ENCODE data around the gene PSIP1.

The PSIP1 gene

DNA sequence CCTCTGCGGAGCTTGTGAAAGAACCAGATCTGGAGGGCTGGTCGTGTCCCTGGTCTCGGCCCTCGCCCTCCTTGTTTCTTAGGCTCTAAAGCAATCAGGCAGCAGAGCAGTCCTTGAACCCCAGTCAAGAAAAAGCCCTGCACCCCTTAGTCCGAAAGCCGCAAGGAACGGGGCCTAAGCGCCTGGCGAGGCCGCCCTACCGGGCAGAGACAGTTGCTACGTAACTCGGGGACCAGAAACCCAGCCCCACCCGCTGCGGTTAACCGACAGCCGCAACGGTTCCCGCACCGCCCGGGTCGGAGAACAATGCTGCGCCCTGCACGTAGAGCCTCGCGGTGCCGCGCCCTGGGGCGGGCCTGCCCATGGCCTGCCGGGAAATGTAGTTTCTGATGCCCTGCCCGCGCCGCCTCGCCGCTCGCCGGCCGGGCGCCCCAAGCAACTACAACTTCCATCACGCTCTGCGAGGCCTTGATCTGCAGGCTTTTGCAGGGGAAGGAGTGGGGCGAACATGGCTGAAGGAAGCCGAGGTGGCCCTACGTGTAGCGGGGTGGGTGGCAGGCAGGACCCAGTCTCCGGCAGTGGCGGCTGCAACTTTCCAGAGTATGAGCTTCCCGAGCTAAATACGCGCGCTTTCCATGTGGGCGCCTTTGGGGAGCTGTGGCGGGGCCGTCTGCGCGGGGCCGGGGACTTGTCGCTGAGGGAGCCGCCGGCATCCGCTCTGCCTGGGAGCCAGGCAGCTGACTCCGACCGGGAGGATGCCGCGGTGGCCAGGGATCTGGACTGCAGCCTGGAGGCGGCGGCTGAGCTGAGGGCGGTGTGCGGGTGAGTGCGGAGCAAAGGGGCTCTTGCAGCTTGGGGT is 88.2 kb downstream of the PSIP1 start, which contains the start of gene SNAPC3:
SNAPC3 (plus strand) TSS at position 505 of the 859 bp plus-strand sequence; CDS start at position 509, 4 bp downstream.
- peak within 1 kb of the TSS; percentile 98 for H2AFZ ChIP-seq
- H3K4me1 ChIP-seq: no peaks in the 10 kb centered on the region
- H3K9ac ChIP-seq: peak within 1 kb of the TSS; percentile 46
- H3K27me3 ChIP-seq (ENCODE audit: control insufficient read depth, insufficient read depth, low read length): no peaks in the 10 kb centered on the region
- peak within 1 kb of the TSS; percentile 63 for H3K4me2 ChIP-seq (ENCODE audit: low read length)
- TF ChIP-seq, protein P1, sequence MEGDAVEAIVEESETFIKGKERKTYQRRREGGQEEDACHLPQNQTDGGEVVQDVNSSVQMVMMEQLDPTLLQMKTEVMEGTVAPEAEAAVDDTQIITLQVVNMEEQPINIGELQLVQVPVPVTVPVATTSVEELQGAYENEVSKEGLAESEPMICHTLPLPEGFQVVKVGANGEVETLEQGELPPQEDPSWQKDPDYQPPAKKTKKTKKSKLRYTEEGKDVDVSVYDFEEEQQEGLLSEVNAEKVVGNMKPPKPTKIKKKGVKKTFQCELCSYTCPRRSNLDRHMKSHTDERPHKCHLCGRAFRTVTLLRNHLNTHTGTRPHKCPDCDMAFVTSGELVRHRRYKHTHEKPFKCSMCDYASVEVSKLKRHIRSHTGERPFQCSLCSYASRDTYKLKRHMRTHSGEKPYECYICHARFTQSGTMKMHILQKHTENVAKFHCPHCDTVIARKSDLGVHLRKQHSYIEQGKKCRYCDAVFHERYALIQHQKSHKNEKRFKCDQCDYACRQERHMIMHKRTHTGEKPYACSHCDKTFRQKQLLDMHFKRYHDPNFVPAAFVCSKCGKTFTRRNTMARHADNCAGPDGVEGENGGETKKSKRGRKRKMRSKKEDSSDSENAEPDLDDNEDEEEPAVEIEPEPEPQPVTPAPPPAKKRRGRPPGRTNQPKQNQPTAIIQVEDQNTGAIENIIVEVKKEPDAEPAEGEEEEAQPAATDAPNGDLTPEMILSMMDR (IDR thresholded peaks at IDR 0.05): no peak
- H3K4me3 ChIP-seq (ENCODE audit: low read depth, low read length): peak within 1 kb of the TSS; percentile 72
- peak within 1 kb of the TSS; percentile 67 for H3K27ac ChIP-seq
- peaks cover 4% of the 10 kb centered on the region for H3K79me2 ChIP-seq
- no peaks in the 10 kb centered on the region for H3K9me3 ChIP-seq (ENCODE audit: control insufficient read depth, low read length)
- H3K36me3 ChIP-seq (ENCODE audit: control insufficient read depth, insufficient read depth, low read length): no peaks in the 10 kb centered on the region

GRCh38 chr9:15421990-15422371 is 88.8 kb downstream of the PSIP1 start:
- TF ChIP-seq, protein P1 (IDR thresholded peaks at IDR 0.05): no peak
- no peaks in the 10 kb centered on the region for H3K9me3 ChIP-seq (ENCODE audit: control insufficient read depth, low read length)
- H3K4me2 ChIP-seq (ENCODE audit: low read length): peak overlapping the region; percentile 63
- H3K36me3 ChIP-seq (ENCODE audit: control insufficient read depth, insufficient read depth, low read length): no peaks in the 10 kb centered on the region
- H3K27ac ChIP-seq: peak overlapping the region; percentile 67
- H3K79me2 ChIP-seq: peaks cover 4% of the 10 kb centered on the region
- no peaks in the 10 kb centered on the region for H3K4me1 ChIP-seq
- H3K27me3 ChIP-seq (ENCODE audit: control insufficient read depth, insufficient read depth, low read length): no peaks in the 10 kb centered on the region
- H2AFZ ChIP-seq: peak overlapping the region; percentile 98
- H3K9ac ChIP-seq: no peak overlapping the region
- H3K4me3 ChIP-seq (ENCODE audit: low read depth, low read length): peak overlapping the region; percentile 72

- Histone ChIP-seq H3K27ac (no peak overlapping the region), H3K36me3 (ENCODE audit: control insufficient read depth, insufficient read depth, low read length) (no peaks in the 10 kb centered on the region), H3K4me1 (no peaks in the 10 kb centered on the region), H3K4me3 (ENCODE audit: low read depth, low read length) (no peak overlapping the region), H3K27me3 (ENCODE audit: control insufficient read depth, insufficient read depth, low read length) (no peaks in the 10 kb centered on the region), H2AFZ (peak overlapping the region; percentile 98), H3K9me3 (ENCODE audit: control insufficient read depth, low read length) (no peaks in the 10 kb centered on the region), H3K9ac (no peak overlapping the region), H3K79me2 (peaks cover 4% of the 10 kb centered on the region), H3K4me2 (ENCODE audit: low read length) (no peak overlapping the region)
- TF ChIP-seq, protein P1 (IDR thresholded peaks at IDR 0.05): no peak
Measured at GRCh38 chr9:15421532-15421931, 89.2 kb downstream of the PSIP1 start.

DNA sequence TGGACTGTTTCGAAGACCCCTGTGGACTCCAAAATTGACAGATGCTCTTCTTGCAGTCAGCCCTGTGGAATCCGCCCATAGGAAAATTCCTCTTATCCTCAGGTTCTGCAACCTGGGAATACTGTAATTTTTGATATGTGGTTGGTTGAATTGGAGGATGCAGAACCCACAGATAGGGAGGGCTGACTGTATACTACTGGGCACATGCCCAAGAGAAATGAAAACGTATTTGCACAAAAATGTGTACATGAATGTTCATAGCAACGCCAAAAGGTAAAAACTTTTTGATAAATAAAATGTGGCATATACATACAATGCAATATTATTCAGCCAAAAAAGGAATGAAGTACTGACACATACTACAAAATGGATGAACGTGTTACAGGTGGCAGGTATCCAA is 90.0 kb downstream of the PSIP1 start:
- Histone ChIP-seq H3K27me3 (ENCODE audit: control insufficient read depth, insufficient read depth, low read length) (no peaks in the 10 kb centered on the region), H3K4me1 (no peaks in the 10 kb centered on the region), H2AFZ (no peak overlapping the region), H3K4me3 (ENCODE audit: low read depth, low read length) (no peak overlapping the region), H3K9me3 (ENCODE audit: control insufficient read depth, low read length) (no peaks in the 10 kb centered on the region), H3K4me2 (ENCODE audit: low read length) (no peak overlapping the region), H3K36me3 (ENCODE audit: control insufficient read depth, insufficient read depth, low read length) (no peaks in the 10 kb centered on the region), H3K9ac (no peak overlapping the region), H3K79me2 (no peaks in the 10 kb centered on the region), H3K27ac (no peak overlapping the region)
- TF ChIP-seq, protein P1 (IDR thresholded peaks at IDR 0.05): no peak
